Erythroblast (primary cell): Measurements from ENCODE around the gene MBOAT1.

Experiments
- DNase-seq, 2 experiments: peaks; one replicate each; lab custom pipeline; 2025; lab: John Stamatoyannopoulos, UW
- GATA1 ChIP-seq: IDR thresholded peaks from 2 replicates; pipeline ENCODE4 v1.6.1; 2011; ENCODE audit warnings: low read depth, mild to moderate bottlenecking, control low read depth, low read length, moderate library complexity
- POLR2A ChIP-seq: IDR thresholded peaks from 2 replicates; pipeline ENCODE4 v1.6.1; 2011; ENCODE audit warnings: mild to moderate bottlenecking, low read length

MBOAT1 gene

DNA sequence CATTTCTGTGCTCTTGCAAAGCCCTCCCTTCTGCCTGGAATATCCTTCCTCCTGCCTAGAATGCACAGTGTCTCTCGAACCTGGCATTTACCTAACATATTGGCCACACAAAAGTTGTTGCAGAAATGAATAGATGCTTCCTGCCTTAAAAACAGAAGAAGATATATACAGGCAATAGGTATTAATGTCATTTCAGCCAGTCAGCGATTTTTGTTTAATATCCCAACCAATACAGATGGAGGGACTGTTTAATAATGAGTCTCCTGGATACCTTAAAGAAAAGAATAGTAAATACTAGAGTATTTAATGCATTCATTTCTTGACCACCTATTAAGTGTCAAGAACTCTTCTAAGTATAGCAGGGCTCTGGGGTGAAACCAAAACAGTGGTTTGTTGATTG is 70.3 kb downstream of the MBOAT1 start:
- TF ChIP-seq POLR2A: no peak
- no peak for TF ChIP-seq GATA1
- DNase-seq: no peak

- peak; percentile 35 to 39 for DNase-seq
Observed at GRCh38 chr6:20139127-20139963, 72.9 kb downstream of the MBOAT1 start.

DNA sequence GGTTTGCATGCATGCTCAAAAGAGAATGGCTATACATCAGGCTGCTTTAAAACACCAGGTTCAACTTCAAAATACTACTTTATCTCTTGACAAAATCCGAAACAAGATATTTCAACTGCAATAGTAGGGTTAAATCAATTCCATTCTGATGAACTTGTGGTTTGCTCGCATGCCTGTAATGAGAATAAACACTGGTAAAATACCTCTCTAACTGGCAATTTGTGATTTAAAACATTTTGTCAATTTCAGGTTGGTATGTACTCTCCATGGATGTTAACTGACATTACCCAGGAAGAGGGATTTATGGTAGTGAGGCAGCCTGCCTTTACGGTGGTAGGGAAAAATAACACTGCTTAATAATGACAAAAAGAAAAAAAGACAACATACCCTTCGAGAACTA is 74.4 kb downstream of the MBOAT1 start:
- DNase-seq: no peak
- no peak for TF ChIP-seq POLR2A
- no peak for TF ChIP-seq GATA1

- no peak for DNase-seq
- TF ChIP-seq POLR2A: no peak
- no peak for TF ChIP-seq GATA1
Observed at GRCh38 chr6:20137240-20137639, 75.0 kb downstream of the MBOAT1 start.

DNA sequence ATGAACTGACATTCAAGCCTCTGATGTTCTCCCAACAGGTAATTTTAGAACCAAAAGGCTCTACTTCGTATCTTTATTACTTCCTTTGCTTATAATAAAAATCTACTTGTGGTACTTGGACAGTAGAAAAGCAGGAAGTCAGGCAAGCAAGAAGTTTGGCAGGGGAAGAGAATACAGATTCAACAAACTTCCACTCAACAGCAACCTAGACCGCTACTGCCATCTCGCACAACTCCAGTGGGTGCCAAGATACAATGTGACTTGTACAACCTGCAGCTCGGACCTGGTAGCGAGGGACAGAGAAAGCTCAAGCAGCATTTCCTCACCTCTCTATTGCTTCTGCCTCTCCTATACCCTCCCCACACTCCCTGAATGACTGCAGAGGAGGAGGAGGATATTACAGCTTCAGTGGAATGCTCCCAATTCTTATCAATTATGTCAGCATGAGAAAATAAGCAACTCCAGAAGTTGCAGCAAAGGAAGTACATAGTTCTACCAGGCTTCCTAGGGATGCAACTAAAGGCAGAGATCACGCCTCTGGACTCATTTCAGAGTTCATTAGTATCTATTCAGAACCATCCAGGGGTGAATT is 76.5 kb downstream of the MBOAT1 start:
- DNase-seq: no peak

GRCh38 chr6:20134613-20135012 is 77.7 kb downstream of the MBOAT1 start:
- TF ChIP-seq POLR2A: no peak
- no peak for TF ChIP-seq GATA1

More for the DNA sequence above, 76.5 kb downstream of the MBOAT1 start:
- TF ChIP-seq GATA1 (no peak), POLR2A (no peak)

DNA sequence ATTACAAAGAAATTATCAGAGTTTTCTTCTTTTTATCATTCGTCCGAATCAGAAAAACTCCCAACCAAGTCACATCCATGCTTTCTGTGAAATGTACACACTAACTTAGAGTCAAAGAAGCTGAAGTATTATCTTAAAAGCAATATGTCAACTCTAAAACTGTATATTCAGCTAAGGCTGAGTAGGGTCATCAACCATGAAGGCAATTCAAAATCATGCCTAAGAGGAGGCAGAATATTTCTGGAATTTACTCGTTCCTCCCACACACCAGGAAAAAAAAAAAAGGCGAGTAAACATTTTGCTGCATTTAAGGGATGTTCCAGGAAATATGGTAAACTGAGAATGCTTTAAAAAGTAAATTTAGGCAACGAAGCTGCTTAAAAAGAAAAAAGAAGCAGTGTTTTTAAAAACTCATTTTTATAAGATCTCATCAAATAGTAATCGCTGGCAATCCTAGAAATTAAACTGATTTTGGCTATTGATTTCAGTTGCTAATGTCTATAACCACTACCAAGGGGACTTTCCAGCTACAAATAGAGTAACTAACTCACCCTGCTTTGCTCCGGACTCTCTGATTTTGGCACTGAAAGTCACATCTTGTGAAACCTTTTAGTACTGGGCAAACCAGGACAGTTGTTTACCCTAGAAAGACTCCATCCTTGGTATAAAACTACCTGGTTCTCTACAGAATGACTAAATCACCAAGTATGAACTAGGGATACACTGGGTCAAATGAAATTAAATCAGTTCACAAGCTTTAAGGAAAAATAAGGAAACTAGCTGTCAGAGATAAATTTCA is 82.8 kb downstream of the MBOAT1 start:
- DNase-seq: no peak
- TF ChIP-seq GATA1: no peak
- TF ChIP-seq POLR2A: no peak

More at GRCh38 chr6:20134613-20135012, 77.7 kb downstream of the MBOAT1 start:
- no peak for DNase-seq

DNA sequence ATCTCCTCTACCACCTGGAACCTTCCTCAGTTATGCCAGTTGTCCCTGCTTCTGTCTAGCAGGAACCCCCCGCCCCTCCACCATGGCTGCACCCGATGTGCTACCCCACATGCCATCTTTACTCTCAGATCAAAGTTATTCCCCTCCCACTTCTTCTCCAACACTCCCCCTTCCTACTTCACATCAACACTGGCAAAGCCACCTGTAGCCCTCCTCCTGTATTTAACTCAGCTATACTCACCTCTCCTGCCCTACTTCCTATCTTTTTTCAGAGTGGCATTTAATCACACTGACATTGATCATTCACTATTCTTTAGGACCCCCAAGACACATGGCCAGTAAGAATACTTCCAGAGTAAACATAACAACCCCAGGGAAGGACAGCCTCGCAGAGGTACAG is 84.3 kb downstream of the MBOAT1 start:
- no peak for DNase-seq
- TF ChIP-seq POLR2A (no peak), GATA1 (no peak)

GRCh38 chr6:20126789-20127653 is 85.2 kb downstream of the MBOAT1 start:
- TF ChIP-seq POLR2A (no peak), GATA1 (no peak)

GRCh38 chr6:20126102-20126752 is 86.0 kb downstream of the MBOAT1 start:
- no peak for TF ChIP-seq GATA1
- no peak for TF ChIP-seq POLR2A
- no peak for DNase-seq

More at GRCh38 chr6:20126789-20127653, 85.2 kb downstream of the MBOAT1 start:
- DNase-seq: peak; percentile 66 to 81

- TF ChIP-seq POLR2A: no peak
- TF ChIP-seq GATA1: no peak
- no peak for DNase-seq
Observed at GRCh38 chr6:20124545-20124944, 87.7 kb downstream of the MBOAT1 start.

DNA sequence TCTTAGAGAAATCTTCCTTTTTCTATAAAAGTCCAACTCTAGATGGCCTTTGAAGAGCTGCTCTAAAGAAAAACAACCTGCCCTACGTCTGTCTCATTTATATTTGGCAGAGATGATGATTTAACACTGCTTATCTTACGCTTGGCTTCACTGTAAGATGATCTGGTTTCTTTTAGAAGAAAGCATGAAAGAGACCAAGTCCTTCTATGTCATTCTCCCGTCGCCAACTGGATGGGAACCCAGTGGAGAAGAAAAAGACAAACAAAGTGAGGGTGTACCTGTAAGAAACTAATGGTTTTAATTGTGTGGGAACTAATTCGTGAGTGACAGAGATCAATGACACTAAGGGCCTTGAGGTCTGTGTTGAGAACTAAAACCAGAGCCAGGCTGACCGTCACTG is 92.8 kb downstream of the MBOAT1 start:
- DNase-seq: no peak
- TF ChIP-seq POLR2A: no peak
- TF ChIP-seq GATA1: no peak

- no peak for TF ChIP-seq GATA1
- no peak for TF ChIP-seq POLR2A
- DNase-seq: no peak
Observed at GRCh38 chr6:20118892-20119291, 93.4 kb downstream of the MBOAT1 start.
